Mononuclear cell (primary cell): Measurements from ENCODE around the gene SLC9A8. TPM values are rescaled to one million over a fixed set of nuclear protein-coding genes. Genes with fewer than 3 reads are reported as not detected.

Source experiments
- H3K27me3 ChIP-seq: 2 replicates; pipeline ENCODE4 v1.6.0; 2011; ENCODE audit warnings: low read length, control low read depth; ENCODE audit not compliant: insufficient read depth
- H3K4me1 ChIP-seq: 2 replicates; pipeline ENCODE4 v1.5.1; 2011; ENCODE audit warnings: mild to moderate bottlenecking, low read length, control low read depth; ENCODE audit not compliant: insufficient read depth
- H3K4me3 ChIP-seq: 2 replicates; pipeline ENCODE4 v1.5.1; 2011; ENCODE audit warnings: mild to moderate bottlenecking, low read length, moderate library complexity
- H3K9me3 ChIP-seq: 2 replicates; pipeline ENCODE4 v1.5.1; 2011; ENCODE audit warnings: low read depth, mild to moderate bottlenecking, control low read depth, low read length
- total RNA-seq: library from RNA; depleted of rRNA; stranded (reverse); fragments of >200 nt; gene quantifications from one replicate; pipeline ENCODE4 v1.2.3, GENCODE V29; 2012

SLC9A8 gene
- total RNA-seq, 1 donor, result 34.5 TPM

DNA sequence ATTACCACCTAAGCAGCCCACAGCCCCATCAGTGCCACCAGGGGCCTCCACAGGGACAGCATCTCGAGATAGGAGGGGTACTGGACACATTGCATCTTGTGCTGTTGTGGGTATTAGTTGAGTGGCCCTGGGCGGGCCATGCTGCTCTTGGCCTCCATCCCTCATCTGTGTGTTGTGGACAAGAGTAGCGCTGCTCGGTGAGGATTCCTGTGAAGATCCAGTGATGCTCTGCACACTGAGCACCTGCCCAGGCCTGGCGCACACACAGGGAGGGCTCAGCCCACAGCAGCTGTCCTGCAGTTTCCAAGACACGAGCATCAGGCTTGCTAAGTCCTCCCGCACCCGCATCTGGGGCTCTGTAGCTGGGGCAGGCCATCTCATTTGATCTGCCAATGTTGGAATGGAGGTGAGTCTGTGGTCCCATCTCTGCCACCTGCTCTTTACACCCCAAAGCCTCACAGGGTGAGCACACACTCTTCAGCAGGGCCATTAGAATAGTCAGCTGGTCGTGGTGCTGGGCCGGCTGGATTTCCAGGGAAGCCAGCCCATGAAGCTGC is 70.7 kb downstream of the SLC9A8 start:
- no peak overlapping the region for H3K4me3 ChIP-seq
- H3K9me3 ChIP-seq, result no peaks in the 10 kb centered on the region
- H3K4me1 ChIP-seq, result peaks cover 2% of the 10 kb centered on the region
- no peaks in the 10 kb centered on the region for H3K27me3 ChIP-seq

DNA sequence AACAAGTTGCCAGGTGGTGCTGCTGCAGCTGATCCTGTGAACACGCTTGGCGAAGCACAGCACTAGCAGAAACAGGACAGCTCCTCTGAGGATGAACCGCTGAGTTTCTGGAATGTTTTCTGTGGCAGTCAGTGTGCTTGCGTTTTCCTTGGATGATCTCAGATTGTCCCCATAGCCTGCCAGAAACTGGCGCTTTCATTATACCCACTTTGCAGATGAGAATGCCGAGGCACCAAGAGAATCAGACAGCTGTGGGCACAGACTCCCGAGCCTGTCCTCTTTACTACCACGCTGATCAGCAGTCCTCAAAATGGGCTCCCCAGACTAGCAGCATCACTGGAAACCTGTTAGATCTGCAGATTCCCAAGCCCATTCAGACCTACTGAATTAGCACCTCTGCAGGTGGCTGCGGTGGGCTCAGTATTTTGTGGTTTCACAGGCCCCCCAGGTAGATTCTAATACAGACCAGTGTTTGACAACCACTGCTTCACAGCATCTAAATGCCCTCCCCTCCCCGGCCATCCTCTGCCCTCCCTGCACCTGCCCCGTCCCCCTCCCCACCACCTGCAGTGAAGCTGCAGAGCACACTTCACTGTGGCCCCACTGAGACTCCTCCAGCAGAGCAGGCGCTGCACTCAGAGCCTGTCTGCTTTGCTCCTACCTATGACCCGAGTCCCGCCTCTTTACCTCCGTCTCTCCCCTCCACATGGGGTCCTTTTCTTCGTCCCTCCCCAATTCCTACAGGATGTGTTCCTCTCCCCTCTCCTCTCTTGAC is 73.1 kb downstream of the SLC9A8 start:
- Histone ChIP-seq H3K4me3 (no peak overlapping the region), H3K27me3 (no peaks in the 10 kb centered on the region), H3K9me3 (no peaks in the 10 kb centered on the region), H3K4me1 (peaks cover 26% of the 10 kb centered on the region)

GRCh38 chr20:49886571-49887213 is 74.1 kb downstream of the SLC9A8 start:
- Histone ChIP-seq H3K4me1 (peaks cover 35% of the 10 kb centered on the region), H3K27me3 (no peaks in the 10 kb centered on the region), H3K9me3 (no peaks in the 10 kb centered on the region), H3K4me3 (no peak overlapping the region)

DNA sequence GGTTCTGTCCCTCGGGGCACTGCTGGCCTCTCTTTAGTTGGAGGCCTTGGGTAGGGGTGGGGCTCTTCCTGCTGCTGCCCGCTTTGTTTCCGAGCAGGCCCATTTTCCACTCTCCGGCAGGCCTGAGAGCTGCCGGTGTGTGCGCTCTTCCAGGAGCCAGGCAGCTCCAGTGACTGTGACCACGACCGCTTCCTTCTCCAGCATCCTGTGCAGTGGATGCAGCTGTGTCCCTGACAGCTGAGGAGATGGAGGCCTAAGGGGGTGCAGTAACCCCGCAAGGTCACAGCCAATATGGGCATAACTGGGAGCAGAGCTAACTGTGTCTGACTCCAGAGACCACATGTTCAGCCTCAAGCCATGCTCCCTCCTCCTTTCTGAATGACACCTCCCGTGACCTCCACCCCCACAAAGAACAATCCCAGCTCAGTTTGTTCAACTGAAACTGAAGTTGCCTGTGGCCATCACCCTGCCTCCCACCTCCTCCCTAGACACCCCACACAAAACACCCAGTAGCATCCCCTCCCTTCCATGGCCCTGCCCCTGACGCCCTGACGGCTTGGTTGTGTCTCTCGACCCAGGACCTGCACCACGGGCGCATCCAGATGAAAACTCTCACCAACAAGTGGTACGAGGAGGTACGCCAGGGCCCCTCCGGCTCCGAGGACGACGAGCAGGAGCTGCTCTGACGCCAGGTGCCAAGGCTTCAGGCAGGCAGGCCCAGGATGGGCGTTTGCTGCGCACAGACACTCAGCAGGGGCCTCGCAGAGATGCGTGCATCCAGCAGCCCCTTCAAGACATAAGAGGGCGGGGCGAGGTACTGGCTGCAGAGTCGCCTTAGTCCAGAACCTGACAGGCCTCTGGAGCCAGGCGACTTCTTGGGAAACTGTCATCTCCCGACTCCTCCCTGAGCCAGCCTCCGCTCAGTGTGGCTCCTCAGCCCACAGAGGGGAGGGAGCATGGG is 74.9 kb downstream of the SLC9A8 start:
- Histone ChIP-seq H3K27me3 (no peaks in the 10 kb centered on the region), H3K9me3 (no peaks in the 10 kb centered on the region), H3K4me3 (no peak overlapping the region), H3K4me1 (peaks cover 44% of the 10 kb centered on the region)

- Histone ChIP-seq H3K27me3 (no peaks in the 10 kb centered on the region), H3K4me1 (peaks cover 53% of the 10 kb centered on the region), H3K4me3 (no peak overlapping the region), H3K9me3 (no peaks in the 10 kb centered on the region)
These were observed 75.8 kb downstream of the SLC9A8 start for GRCh38 chr20:49888212-49889000.

DNA sequence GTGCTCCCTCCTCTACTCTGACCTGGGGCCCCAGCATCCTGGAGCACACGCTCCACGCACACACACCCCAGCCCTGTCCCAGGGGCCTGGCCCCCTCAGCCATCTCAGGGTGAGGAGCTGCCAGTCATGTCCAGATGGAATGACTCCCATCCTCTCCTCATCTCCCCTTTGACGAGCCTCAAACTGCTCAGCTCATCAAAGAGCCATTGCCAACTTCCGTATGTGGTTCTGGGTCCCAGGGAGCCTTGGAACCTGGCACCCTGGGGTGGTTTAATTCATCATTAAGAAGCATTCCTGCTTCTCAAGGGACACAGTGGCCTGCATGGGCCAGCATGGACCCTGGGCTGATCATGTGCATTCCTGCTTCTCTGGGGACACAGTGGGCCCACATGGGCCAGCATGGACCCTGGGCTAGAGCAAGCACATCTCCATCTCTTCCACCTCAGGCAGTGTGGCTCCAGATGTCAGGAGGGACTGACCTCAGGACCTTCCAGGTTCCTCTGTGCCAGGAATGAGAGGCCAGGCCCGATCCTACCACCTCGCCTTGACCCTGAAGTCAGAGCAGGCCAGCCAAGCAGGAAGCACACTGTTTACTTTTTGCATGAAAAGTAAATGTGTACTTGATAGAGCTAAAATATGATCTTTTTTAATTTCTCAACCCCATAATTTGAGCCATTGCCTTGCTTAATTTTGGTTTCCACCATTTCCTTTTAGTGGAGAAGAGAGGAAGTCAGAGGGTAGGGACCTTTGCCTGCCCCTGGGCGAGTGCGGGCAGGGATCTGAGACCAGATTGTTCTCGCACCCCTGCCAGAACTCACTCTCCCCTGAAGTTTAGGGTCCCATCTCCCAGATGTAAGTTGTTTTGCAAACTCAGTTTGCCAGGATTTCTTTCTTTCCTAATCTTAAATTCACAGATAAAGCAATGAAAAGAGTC is 76.6 kb downstream of the SLC9A8 start:
- no peaks in the 10 kb centered on the region for H3K27me3 ChIP-seq
- no peaks in the 10 kb centered on the region for H3K9me3 ChIP-seq
- H3K4me1 ChIP-seq, result peaks cover 61% of the 10 kb centered on the region
- H3K4me3 ChIP-seq, result no peak overlapping the region

DNA sequence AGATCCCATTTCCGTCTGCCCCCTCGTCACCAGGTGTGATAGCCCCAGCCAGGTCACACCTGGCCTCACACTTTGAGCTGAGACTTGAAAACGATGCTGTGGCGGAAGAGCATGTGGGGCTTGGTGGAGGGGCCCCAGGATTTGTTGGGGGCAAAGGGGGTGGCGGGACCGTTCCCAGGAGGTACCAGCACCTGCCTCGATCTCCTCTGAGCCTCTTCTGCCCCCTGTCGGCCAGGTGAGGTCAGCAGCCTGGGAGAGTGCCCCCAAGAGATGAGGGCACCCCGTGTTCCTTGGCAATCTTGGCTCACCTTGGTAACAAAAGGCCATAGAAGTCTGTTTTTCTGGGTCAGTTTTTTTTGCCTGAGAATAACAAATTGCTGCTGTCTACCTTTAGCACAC is 77.3 kb downstream of the SLC9A8 start:
- H3K4me3 ChIP-seq, result no peak overlapping the region
- H3K4me1 ChIP-seq, result peaks cover 68% of the 10 kb centered on the region
- H3K9me3 ChIP-seq, result no peaks in the 10 kb centered on the region
- H3K27me3 ChIP-seq, result no peaks in the 10 kb centered on the region

DNA sequence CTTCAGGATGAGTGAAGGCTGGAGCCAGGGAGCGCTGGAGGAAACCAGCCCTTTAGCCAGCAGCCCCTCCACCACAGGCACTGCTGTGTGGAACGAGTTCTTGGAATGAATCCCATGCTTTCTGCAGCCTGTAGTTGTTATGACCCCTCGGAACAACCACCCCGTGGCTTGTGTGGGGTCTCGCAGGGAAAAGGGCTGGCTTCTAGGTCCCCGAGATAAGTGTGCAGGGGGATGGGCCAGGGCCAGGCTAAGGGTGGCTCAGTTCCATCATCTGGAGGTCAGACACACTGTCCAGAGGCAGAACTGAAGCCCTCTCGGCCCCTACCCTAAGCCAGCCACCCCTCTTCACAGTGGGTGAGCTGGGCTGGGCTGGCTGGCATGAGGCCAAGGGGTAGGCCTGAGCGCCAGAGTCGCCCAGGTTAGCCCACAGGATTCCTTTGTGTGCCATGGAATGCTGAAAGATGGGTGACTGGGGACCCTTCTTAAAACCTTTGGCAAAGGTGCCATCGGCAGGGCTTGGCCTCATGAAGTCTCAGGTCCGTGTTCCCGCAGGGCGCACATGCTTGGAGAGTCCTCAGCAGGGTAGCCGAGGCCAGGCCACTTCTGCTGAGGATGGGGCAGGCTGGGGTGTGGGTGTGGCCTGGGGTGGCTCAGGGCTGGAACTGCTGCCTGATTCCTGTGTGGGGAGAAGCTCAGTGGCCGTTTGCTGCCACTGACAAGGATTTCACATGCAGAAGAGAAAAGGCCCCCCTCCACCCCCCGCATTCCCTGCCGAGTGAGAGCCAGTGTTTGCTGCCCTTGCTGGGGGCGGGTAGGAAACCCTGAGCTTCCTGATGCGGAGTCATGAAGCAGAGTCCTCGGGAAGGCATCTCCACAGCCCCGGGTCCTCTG is 78.1 kb downstream of the SLC9A8 start:
- Histone ChIP-seq H3K4me3 (no peak overlapping the region), H3K9me3 (no peaks in the 10 kb centered on the region), H3K27me3 (no peaks in the 10 kb centered on the region), H3K4me1 (peaks cover 74% of the 10 kb centered on the region)

DNA sequence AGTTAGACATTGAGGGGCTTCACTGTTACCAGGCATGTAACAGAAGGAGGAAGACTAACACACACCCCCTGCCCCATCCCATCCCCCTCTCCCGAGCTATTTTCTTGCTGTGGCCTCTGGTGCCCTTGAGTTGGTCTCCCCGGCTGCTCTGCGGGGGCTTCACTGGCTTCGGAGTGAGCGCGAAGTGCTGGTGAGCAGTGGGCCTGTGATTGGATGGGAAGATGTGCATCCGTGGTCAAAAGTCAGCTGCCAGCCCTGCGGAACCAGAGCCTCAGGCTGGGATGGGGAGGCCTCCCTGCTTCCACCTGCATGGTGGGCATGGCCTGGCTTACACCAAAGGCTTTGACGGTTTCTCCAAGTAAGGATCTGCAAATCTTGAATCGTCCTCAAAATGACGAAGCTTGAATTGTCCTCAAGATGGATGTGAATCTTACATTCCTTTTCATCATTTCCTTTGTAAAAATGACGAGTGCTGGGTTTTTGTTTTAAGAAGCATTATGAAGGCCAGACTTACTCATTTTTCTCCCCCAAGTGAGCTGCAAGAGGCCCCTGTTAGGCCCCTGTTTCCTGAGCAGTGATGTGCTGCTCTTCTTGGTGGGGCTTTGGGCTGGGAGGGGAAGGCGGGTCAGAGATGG is 79.0 kb downstream of the SLC9A8 start:
- no peak overlapping the region for H3K4me3 ChIP-seq

DNA sequence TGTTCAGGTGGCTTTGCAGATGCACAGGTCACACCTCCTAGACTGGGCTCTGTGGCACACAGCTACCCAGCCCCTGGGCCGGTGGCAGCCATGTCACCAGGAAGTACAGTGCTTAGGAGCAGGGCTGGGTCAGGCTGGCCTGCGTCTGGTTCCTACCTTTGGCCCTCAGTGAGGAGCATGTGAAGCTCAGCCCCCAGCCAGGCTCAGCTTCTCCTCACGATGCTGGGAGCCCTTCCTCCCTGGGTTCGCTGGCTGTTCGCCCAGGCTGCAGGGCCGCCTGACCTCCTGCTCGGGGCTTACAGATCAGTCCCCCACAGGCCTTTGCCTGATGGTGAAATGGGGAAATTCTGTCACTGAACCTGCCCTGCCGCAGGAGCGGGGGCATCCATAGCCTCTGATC is 79.6 kb downstream of the SLC9A8 start:
- H3K4me1 ChIP-seq, result peaks cover 90% of the 10 kb centered on the region
- no peaks in the 10 kb centered on the region for H3K9me3 ChIP-seq
- H3K4me3 ChIP-seq, result no peak overlapping the region
- no peaks in the 10 kb centered on the region for H3K27me3 ChIP-seq

More for the DNA sequence above, 79.0 kb downstream of the SLC9A8 start:
- Histone ChIP-seq H3K9me3 (no peaks in the 10 kb centered on the region), H3K27me3 (no peaks in the 10 kb centered on the region), H3K4me1 (peaks cover 83% of the 10 kb centered on the region)

GRCh38 chr20:49892817-49893216 is 80.2 kb downstream of the SLC9A8 start:
- no peaks in the 10 kb centered on the region for H3K27me3 ChIP-seq
- no peak overlapping the region for H3K4me3 ChIP-seq
- peaks cover 95% of the 10 kb centered on the region for H3K4me1 ChIP-seq
- H3K9me3 ChIP-seq, result no peaks in the 10 kb centered on the region

- Histone ChIP-seq H3K9me3 (no peaks in the 10 kb centered on the region), H3K4me1 (peaks cover 91% of the 10 kb centered on the region), H3K27me3 (no peaks in the 10 kb centered on the region), H3K4me3 (no peak overlapping the region)
These were observed 80.8 kb downstream of the SLC9A8 start for GRCh38 chr20:49893242-49894072.
